Myometrial cell (primary cell): ENCODE measurements around the gene ANKRD53. TPM values are rescaled to one million over a fixed set of nuclear protein-coding genes. Genes with fewer than 3 reads are reported as not detected.

Source experiments
- total RNA-seq: library from RNA; depleted of rRNA; stranded (reverse); fragments of >200 nt; gene quantifications from 2 replicates; pipeline ENCODE4 v1.2.3, GENCODE V29; 2015

ANKRD53 gene, protein sequence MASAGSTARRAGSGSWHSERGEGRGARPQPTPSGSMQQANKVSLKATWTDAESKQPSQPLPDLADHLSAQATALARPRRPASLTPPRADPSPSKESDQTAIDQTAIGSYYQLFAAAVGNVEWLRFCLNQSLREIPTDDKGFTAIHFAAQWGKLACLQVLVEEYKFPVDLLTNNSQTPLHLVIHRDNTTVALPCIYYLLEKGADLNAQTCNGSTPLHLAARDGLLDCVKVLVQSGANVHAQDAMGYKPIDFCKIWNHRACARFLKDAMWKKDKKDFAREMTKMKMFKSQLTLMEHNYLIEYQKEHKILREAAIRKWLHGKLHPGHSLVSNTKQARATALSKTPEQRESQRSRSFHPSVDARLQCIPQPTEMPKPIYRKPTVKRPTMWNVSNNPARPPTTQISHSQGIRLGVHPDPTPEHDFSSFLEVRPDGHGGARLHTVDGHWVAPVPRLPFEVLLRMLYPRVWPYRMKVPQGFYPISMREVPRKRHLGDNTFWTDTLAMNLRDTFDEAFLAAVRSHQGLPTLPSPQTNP
- 3.2 TPM in 1 of 2 replicates, not detected in the other for total RNA-seq

DNA sequence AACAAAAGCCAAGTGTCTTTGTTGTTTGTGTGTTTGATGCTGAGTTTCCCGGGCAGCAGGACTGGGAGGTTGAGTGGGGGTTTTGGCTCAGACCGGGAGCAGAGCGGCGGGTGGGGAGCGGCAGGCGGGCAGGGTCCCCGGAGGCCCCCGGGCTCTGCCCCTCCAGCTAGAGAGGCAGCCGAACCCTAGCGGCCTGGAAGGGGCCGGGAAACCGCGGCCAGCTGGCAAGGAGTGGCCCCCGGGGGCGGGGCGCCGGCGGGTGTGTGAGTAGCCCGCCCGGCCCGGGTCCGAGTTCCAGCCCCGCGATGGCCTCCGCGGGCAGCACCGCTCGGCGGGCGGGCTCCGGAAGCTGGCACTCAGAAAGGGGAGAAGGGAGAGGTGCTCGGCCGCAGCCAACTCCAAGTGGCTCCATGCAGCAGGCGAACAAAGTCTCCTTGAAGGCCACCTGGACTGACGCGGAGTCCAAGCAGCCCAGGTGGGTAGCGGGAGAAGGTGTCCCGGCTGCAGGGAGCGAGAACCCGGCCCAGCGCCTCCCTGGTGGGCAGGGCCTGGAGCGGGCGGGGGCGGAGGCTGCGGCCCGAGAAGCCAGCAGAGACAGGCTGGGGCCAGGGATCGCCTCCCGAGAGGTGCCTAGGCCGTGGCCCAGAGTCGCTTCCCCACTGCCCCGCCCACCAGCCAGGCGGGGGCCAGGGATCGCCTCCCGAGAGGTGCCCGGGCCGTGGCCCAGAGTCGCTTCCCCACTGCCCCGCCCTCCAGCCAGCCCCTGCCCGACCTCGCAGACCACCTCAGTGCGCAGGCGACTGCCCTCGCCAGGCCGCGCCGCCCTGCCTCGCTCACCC, at the start of gene ANKRD53:
Gene ANKRD53, plus strand, starts transcription at position 290 of the 839 bp plus-strand sequence. Its CDS starts 16 bp downstream, at position 306.

DNA sequence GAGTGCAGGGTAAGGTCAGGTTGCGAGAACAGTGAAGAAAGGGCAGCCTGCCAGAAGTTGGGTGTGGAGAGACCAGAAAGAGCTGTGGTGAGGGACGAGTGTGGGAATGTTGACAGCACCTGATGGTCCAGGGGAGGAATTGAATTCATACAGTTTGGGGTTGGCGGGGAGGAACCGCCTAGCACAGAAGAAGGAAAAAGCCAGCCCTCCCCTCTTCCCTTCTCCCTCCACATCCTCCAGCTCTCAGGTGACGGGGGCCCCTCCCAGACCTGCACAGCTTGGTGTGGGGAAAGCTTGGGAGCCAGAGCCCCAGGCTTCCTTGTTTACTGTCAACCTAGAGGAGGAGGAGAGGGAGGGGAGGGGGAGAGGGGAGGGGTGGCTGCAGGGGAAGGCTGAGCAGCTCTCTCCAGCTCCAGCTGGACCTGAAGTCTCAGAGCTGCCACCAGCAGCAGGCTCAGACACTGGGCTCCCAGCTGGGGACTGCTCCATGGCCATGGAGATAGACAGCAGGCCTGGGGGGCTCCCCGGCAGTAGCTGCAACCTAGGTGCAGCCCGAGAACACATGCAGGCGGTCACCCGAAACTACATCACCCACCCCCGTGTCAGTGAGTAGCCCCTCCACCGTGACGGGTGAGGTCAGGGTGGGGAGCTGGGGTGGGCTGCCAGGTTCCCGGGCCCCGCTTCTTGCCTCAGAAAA, 42.8 kb upstream of the ANKRD53 start, which contains the start of gene ATP6V1B1:
Gene ATP6V1B1, plus strand, starts transcription at position 433 of the 697 bp plus-strand sequence. Its CDS starts 55 bp downstream, at position 488.

DNA sequence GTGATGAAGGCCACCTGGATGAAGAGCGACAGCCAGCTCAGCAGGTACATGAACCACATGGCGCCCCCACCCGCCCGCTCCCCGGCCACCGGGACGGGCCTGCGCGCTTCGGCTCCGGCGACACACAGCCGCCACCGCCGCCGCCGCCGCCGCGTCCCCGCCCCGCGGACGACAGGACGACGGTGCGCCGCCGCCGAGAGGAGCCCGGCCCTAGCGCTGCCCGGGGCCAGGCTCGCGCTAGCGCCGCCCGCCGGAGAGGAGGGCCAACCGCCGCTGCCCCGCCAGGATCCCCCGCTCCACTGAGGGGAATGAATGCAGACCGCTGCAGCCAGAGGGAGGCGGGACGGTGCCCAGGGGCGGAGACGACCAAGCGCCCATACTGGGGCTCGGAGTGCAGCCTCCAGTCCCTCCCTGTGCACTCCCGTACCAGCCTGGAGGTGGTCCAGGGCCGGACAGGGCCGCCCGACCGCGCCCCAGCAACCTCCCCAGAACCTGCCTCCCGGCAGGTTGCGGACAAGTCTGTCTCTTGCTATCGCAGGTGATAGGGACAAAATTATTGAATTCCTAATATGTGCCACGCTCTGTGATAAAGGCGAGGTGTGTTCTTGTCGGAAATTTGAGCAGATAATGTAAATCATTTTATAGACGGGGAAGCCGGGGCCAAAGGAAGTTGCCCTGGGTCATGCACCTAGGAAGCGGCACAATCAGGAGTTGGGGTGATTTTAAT, 16.4 kb downstream of the ANKRD53 start, which contains the start of gene TEX261:
Gene TEX261, minus strand, starts transcription at position 175 of the 727 bp plus-strand sequence. Its CDS starts 116 bp downstream, at position 59.

Other genes with a start within 250 kb of the ANKRD53 start
- gene ADD2, start 210.4 kb upstream of the ANKRD53 start, total RNA-seq, result not detected in 2 replicates
- not detected in 2 replicates for gene FIGLA, start 188.0 kb upstream of the ANKRD53 start, total RNA-seq
- not detected in 2 replicates for gene CLEC4F, start 158.0 kb upstream of the ANKRD53 start, total RNA-seq
- not detected in 2 replicates for gene CD207, start 142.8 kb upstream of the ANKRD53 start, total RNA-seq
- 1.7 and 7.1 TPM in 2 replicates for gene VAX2, start 78.1 kb upstream of the ANKRD53 start, total RNA-seq
- gene ATP6V1B1, start 42.7 kb upstream of the ANKRD53 start, total RNA-seq, result under 0.01 TPM in 1 of 2 replicates, not detected in the other
- 47.6 and 80.5 TPM in 2 replicates for gene TEX261, start 16.2 kb downstream of the ANKRD53 start, total RNA-seq
- 144 and 181 TPM in 2 replicates for gene NAGK, start 90.0 kb downstream of the ANKRD53 start, total RNA-seq
- 15.2 and 23.4 TPM in 2 replicates for gene MCEE, start 151.6 kb downstream of the ANKRD53 start, total RNA-seq
- 10.1 and 13.1 TPM in 2 replicates for gene MPHOSPH10, start 152.0 kb downstream of the ANKRD53 start, total RNA-seq
- gene PAIP2B, start 248.5 kb downstream of the ANKRD53 start, total RNA-seq, result 0.71 and 0.86 TPM in 2 replicates